ENCODE measurements around the gene CACNA1D.

- no peak for TF ChIP-seq CTCF (conservative IDR thresholded peaks at IDR 0.05)
- TF ChIP-seq ZFX (IDR thresholded peaks at IDR 0.05): no peak
Observed at GRCh38 chr3:53693451-53693850, 199.0 kb downstream of the CACNA1D start.

Measured in C4-2B (cell line).